GM18526 (cell line): ENCODE data around the gene RNF44.

Experiments used
- POLR2A ChIP-seq: IDR thresholded peaks from 3 replicates; pipeline ENCODE4 v1.6.1; 2011; ENCODE audit not compliant: insufficient read length; ENCODE audit errors: extremely low read depth

The RNF44 gene

DNA sequence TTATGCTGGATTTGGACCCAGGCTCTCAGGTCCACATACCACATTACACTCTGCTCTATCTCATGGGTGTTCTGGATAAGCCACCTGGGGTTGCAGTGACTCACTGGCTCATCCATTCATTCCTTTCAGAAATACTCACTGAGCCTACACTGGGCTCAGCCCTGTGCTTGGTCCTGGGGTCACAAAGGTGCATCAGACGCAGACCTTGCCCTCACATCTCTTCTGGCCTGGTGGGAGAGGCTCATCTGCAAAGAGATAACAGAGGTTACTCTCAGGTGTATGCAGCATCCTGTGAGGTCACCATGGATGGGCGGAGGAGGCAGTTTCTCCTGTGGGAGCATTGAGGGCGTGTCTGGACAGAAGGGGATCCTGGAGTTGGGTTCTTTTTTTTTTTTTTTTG is 24.1 kb upstream of the RNF44 start:
- no peak for TF ChIP-seq POLR2A

DNA sequence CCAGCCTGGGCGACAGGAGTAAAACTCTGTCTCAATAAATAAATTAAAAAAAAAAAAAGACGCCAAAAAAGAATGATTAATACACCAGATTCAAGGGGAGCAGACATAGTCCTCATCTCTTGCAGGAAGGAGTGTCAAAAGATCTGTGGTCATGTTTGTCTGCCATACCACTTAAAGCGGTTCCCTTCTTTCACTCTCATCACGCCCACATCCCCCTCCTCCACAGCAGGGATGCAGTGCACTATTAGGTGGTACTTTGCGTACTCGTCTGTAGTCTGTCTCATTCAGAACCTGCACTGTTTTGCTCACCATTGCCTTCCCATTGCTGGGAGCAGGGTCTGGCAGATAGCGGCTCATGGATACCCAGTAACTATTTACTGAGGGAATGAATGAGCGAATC is 23.2 kb upstream of the RNF44 start:
- TF ChIP-seq POLR2A = no peak

DNA sequence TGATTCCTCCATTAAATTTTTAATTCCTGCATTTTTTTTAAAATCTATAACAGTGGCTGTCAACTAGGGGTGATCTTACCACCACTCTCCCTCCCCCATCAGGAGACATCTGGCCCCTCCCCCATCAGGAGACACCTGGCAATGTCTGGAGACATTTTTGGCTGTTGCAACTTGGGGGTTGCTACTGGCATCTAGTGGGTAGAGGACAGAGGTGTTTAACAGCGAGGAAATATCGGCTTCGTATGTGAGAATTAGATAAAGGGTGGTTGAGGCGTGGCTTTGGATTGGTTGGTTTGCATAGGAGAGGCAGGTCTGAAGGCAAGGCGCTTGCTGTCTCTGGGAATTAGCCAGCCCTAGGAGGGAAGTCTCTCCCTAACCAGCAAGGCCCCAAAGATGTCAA is 22.5 kb upstream of the RNF44 start:
- no peak for TF ChIP-seq POLR2A

DNA sequence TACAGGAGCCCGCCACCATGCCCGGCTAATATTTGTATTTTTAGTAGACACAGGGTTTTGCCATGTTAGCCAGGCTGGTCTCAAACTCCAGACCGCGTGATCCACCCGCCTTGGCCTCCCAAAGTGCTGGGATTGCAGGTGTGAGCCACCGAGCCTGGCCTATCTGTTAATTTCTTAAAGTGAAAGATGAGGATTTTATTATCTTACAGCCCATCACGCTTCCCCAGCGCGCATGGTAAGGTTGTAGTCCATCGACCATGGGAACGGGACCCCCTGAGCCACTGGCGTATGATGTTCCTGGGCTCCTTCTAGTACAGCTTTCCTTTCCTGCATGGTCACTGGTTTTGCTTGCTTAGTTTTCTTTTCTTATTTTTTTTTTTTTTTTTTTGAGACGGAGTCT is 20.6 kb upstream of the RNF44 start:
- TF ChIP-seq POLR2A = no peak

DNA sequence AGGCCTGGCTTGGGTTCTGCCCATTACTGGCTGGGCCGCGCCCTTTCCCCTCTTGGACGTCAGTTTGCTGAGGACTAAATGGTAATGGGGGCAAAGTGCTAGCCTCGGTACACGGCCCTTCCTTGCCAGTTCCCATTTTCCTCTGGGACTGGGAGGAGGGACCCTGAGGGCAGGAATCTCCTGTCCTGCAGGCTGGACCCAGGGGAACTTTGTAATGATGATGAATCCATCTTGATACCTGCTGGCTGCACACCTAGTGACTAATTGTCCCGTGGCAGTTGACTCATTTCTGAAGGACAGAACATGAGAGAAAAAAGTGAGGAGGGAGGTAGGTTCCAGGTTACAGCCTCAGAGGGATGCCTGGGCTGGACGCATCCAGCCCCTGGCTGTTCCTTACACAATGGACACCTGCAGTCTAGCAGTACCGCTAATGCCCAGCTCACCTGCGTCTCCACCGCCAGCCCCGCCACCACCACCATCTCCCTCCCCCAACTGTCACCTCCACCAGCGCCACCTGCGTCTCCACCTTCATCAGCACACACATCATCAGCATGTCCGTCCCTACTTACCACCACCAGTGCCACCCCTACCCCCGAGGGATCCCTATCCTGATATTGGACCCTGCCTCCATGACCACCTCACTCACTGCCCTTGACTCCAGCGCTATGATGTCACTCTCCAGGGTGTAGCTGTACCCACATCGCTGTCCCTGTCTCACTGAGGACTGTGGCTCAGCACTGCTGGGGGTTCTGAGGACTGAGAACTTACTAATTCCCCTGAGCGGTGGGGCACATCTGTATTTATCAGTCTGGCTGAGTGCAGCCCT is 16.3 kb upstream of the RNF44 start:
- no peak for TF ChIP-seq POLR2A

DNA sequence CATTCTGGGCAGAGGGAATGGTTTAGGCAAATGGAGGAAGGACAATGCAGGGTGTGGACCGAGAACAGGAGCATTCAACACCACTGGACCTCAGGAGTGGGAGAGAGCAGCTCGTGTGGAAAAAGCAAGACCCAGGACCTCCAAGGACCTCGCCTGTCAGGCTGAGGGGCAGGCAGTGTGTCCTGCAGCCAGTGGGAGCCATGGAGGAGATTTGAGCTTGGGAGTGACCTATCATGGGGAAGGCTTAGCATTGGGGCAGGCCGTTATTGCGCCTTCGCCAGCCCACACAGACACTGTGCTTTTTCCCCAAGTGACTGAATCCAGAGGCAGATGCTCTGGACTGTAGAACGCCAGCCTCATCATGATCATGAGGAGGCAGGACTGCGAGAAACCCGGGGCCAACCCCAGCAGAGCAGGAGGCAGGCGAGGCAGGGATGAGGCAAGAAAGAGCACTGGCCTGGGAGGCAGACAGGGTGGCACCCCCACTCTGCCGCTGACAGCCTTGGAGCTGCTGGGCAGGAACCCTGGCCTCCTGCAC is 15.2 kb upstream of the RNF44 start:
- no peak for TF ChIP-seq POLR2A

DNA sequence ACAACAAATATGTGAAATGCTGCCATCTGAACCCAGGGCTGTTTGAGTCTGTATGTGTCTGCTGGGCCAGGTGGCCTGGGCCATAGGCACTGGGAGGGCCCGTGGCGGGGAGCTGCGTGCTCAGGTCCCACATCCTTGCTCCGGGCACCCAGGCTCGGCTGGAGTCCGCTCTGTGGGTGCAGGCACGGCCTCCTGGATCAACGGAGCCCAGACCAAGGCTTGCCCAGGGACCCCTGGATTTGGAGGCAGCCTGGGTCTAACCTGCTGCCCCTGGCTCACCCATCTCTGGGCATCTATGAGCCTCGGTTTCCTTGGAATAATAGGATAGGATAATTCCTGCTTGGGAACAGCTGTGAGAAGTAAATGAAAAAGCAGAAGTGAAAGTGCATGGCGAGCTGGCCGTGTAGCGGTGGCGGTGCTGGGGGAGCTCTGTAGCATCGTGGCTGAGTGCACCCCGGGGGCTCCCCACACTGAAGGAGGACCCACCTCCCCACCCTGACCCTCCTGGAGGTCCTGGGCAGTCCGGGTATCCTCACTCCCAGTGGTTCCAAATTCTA is 13.2 kb upstream of the RNF44 start:
- no peak for TF ChIP-seq POLR2A

DNA sequence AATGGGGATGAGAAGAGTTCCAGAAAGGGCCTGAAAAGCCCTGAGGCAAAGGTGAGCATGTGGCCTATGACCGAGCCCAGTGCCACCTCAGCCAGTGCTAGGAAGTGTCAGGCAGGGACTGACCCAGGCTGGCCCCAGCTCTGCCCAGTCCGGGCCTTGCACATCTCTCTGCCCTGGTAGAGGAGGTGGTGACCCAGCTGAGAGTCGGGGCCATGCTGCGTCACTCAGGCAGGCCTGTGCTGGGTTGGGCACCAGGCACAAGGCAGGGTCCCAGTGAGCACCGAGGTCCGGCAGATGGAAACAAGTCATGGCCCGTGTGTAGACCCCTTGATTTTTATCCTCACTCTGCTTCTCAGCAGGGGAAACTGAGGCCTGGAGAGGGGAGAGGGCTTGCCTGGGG is 12.7 kb upstream of the RNF44 start:
- TF ChIP-seq POLR2A = no peak

DNA sequence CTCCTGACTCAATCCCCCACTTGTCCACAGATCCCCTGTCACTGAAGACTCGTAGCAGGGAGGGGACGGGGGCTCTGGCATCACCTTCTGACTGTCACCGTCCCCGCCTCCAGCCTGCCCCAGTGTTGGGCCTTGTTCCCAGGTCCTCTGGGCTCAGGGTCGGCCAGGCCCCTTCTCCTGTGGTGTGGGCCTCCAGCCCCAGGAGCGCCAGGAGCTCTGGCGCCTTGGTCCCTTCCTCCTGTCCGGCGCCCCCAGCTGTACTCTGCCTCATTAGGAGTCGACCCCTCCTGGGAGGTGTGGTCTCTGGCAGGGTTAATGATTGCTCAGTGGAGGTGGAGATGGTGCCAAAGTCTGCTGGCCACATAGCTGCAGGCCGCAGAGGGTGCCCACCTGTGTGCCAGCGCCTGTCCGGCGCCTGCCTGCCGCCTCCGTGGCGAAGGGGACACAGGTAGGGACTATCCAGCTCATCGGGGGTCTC is 11.8 kb upstream of the RNF44 start, which contains the start of gene CDHR2:
Gene CDHR2 (plus strand): TSS at position 376 of the 478 bp plus-strand sequence. CDS start 16,011 bp downstream, outside the sequence.
- no peak for TF ChIP-seq POLR2A

DNA sequence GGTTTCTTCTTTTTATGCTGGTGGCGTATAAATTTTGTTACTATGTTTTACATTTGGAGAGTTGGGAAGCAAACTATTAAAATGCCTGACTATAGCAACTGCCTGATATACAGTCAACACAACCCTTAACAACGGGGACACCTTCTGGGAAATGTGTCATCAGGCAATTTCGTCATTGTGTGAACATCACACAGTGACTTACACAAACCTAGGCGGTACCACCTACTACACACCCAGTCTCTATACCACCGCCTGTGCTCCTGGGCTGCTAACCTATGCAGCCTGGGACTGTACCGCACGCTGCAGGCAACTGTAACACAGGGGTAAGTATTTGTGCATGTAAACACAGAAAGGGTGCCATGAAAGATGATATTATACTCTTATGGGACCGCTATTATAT is 10.6 kb upstream of the RNF44 start:
- TF ChIP-seq POLR2A = no peak

DNA sequence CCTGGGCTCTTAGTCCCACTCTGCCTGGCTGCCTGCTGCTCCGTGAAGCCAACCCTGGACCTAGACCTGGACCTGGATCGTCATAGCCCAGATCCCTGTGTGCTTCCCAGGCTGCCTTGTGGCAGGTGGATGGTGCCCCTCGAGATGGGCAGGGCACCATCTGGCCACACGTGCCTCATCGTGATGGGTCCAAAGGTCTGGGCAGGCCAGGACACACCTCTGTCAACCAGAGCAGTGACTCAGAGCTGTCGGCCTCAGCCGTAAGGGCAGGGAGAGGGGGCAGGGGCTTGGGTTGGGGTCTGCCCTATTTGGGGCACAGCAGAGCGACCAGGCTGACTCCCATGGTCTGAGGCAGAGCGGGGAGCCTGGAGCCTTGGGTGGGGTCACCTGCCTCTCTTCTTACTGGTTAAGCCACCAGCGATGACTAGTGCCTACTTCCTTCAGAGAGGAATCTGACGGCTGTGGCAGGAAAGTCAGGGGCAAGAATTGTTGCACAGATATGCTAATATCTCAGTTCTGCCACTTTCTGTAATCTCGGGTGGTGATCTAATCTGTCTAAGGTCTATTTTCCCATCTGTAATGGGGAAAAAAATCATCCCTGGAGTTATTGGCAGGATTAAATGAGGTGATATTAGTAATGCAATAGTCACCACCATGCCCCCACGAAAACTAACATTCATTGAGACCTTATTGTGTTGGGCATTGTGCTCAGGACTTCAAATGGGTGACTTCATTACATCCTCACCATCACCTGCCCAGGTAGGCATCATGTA is 8.7 kb upstream of the RNF44 start:
- no peak for TF ChIP-seq POLR2A

DNA sequence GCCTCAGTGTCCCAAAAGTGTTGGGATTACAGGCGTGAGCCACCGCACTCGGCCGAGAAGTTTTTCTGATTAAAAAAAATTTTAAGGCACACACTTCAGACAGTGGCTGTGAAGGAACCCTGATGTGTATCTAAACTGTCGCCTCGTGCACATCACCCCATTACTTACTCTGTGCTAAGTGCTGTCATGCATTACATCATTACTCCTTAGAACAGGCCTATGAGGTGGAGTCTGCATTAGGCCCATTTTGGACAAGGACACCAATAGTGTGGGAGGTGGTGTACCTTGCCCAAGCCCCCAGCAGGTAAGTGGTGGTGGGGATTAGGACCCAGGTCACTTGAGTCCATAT is 8.2 kb upstream of the RNF44 start:
- no peak for TF ChIP-seq POLR2A

DNA sequence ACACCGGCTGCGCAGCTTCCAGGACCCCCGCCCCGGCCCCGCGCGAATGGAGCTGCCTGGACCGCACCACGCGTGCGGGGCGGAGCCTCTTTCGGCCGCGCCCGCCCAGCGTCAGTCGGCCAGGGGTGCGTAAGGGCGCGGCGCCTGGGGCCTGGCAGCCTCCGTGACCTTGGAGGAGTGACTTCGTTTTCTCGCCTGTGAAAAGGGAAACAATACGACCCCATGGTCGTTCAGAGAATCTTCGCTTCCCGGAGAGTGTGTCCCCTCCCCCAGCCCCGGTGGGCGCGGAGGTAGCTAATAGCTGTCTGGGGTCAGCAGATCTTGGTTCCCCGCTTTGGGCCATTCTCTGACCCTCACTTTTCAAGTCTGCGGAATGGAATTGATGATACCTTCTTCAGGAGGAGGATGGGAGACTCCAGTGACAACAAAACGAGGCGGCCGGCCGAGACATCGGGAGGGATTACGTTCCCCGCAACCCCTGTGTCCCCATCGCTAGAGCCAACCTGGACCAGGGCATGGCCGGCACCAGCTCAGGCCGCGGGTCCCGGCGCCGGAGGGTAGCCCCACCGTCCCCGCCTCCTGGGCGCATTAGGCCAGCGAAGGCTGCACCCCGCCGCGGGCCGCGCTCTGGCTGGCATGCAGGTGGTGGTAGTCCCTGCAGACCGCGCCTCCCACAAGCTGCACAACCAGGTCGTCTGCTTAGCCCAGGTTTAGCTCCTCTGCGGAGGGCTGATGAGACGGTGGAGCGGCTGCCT is 6.4 kb upstream of the RNF44 start:
- TF ChIP-seq POLR2A = peak; percentile 58

DNA sequence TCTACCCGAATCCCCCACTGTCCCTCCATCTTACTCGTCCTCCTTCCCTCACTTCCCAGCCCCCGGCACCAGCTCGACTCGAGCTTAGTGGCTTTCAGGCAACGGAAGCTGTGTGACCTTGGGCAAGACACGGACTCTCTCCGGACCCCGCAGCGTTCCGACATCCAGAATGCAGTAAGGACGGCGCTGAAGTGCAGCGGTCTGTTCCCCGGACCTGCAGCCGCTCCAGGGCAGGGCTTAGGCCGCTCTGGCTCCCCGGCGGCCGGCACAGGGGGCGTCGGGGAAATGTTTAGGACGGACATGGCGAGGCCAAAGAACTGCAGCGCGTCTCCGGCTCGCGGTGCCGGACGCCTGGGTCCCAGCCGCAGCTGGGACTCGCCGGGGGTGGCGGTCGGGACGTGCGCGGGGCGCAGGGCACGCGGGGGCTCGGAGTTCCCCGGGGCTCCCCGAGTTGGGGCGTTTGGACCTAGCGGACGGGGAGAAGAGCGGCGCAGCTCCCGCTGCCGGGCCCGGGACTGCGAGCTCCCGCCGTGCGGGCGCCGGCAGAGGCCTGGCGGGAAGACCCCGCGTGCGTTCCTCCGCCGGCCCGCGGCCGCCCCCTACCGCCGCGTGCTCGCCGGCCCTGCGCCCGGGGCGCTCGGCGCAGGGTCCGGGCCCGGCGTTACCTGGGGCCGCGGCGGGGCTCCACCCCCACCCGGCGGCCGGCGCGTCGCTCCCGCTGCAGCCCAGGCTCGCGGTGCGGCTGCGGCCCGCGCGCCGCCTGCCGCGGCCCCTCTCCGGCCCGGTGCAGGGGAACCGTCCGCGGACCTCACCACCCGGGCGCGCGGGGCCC is 5.6 kb upstream of the RNF44 start:
- no peak for TF ChIP-seq POLR2A

DNA sequence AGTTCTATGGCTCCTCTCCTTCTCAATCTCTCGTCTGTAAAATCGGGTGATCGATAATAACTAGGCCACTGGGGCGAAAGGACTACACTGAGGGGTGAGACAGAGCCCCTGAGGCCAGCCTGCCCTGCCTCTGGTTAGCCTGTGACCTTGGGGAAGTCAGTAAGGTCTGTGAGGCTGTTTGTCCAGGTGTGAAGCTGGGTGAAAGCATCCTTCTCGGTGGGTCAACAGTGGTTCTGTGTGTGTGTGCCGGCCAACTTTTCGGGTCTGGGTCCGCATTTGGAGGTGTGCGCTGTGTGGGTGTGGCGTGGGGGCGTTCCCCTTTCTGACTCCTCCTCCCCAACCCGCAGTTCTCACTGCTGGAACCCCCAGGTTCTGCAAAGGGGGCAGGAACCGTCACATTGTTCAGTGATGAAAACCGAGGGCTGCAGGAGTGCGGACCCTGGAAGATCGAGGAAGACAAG is 5.0 kb upstream of the RNF44 start:
- no peak for TF ChIP-seq POLR2A
